ENCODE data around the gene FOXO3. TPM values are rescaled to one million over a fixed set of nuclear protein-coding genes. Genes with fewer than 3 reads are reported as not detected.

FOXO3 gene
- total and polyA plus RNA-seq, 4 donors = 32.1 to 46.5 (median 40.6) TPM

GRCh38 chr6:108694816-108695215 is 134.1 kb downstream of the FOXO3 start:
- DNase-seq (ENCODE audit: low read depth in 4 of 6, low spot score in 6 of 6) = no peak
- Histone ChIP-seq H3K9me3 (ENCODE audit: control insufficient read depth, insufficient read depth, low read length) (no peaks in the 10 kb centered on the region), H3K27me3 (ENCODE audit: control insufficient read depth, insufficient read depth, low read length) (no peaks in the 10 kb centered on the region), H3K27ac (ENCODE audit: low read depth, low read length) (no peak overlapping the region), H3K4me1 (ENCODE audit: control insufficient read depth, insufficient read depth, low read length) (peaks cover 9% of the 10 kb centered on the region), H3K36me3 (ENCODE audit: control insufficient read depth, insufficient read depth, low read length) (no peaks in the 10 kb centered on the region), H3K4me3 (ENCODE audit: low read depth, low read length) (no peak overlapping the region)
- WGBS (ENCODE audit: insufficient coverage) = 85% methylated on average over 5 of the region's 6 CpGs

GRCh38 chr6:108697561-108698161 is 136.9 kb downstream of the FOXO3 start:
- H3K27ac ChIP-seq (ENCODE audit: low read depth, low read length) = no peak overlapping the region

GRCh38 chr6:108698593-108699289 is 138.0 kb downstream of the FOXO3 start:
- no peaks in the 10 kb centered on the region for H3K27me3 ChIP-seq (ENCODE audit: control insufficient read depth, insufficient read depth, low read length)
- no peak overlapping the region for H3K27ac ChIP-seq (ENCODE audit: low read depth, low read length)

More at GRCh38 chr6:108697561-108698161, 136.9 kb downstream of the FOXO3 start:
- Histone ChIP-seq H3K9me3 (ENCODE audit: control insufficient read depth, insufficient read depth, low read length) (peaks cover 10% of the 10 kb centered on the region), H3K4me1 (ENCODE audit: control insufficient read depth, insufficient read depth, low read length) (peaks cover 13% of the 10 kb centered on the region), H3K36me3 (ENCODE audit: control insufficient read depth, insufficient read depth, low read length) (no peaks in the 10 kb centered on the region), H3K4me3 (ENCODE audit: low read depth, low read length) (no peak overlapping the region), H3K27me3 (ENCODE audit: control insufficient read depth, insufficient read depth, low read length) (no peaks in the 10 kb centered on the region)
- 77% methylated on average over 15 of the region's 15 CpGs for WGBS (ENCODE audit: insufficient coverage)
- DNase-seq (ENCODE audit: low read depth in 4 of 6, low spot score in 6 of 6) = peak in 1 of 6 donors; percentile 23

GRCh38 chr6:108699290-108700041 is 138.7 kb downstream of the FOXO3 start:
- no peaks in the 10 kb centered on the region for H3K36me3 ChIP-seq (ENCODE audit: control insufficient read depth, insufficient read depth, low read length)
- H3K27me3 ChIP-seq (ENCODE audit: control insufficient read depth, insufficient read depth, low read length) = no peaks in the 10 kb centered on the region
- peaks cover 13% of the 10 kb centered on the region for H3K9me3 ChIP-seq (ENCODE audit: control insufficient read depth, insufficient read depth, low read length)
- WGBS (ENCODE audit: insufficient coverage) = 79% methylated on average over 12 of the region's 17 CpGs
- no peak overlapping the region for H3K4me3 ChIP-seq (ENCODE audit: low read depth, low read length)
- peak overlapping the region; percentile 33 for H3K27ac ChIP-seq (ENCODE audit: low read depth, low read length)
- peak in 2 of 6 donors; percentile 49 to 71 for DNase-seq (ENCODE audit: low read depth in 4 of 6, low spot score in 6 of 6)
- peaks cover 13% of the 10 kb centered on the region for H3K4me1 ChIP-seq (ENCODE audit: control insufficient read depth, insufficient read depth, low read length)

More at GRCh38 chr6:108698593-108699289, 138.0 kb downstream of the FOXO3 start:
- Histone ChIP-seq H3K4me3 (ENCODE audit: low read depth, low read length) (no peak overlapping the region), H3K9me3 (ENCODE audit: control insufficient read depth, insufficient read depth, low read length) (peaks cover 13% of the 10 kb centered on the region), H3K36me3 (ENCODE audit: control insufficient read depth, insufficient read depth, low read length) (no peaks in the 10 kb centered on the region), H3K4me1 (ENCODE audit: control insufficient read depth, insufficient read depth, low read length) (peaks cover 13% of the 10 kb centered on the region)
- WGBS (ENCODE audit: insufficient coverage) = 89% methylated on average over 8 of the region's 11 CpGs
- no peak for DNase-seq (ENCODE audit: low read depth in 4 of 6, low spot score in 6 of 6)

- H3K36me3 ChIP-seq (ENCODE audit: control insufficient read depth, insufficient read depth, low read length) = no peaks in the 10 kb centered on the region
- peaks cover 13% of the 10 kb centered on the region for H3K9me3 ChIP-seq (ENCODE audit: control insufficient read depth, insufficient read depth, low read length)
- no peak for DNase-seq (ENCODE audit: low read depth in 4 of 6, low spot score in 6 of 6)
- H3K4me3 ChIP-seq (ENCODE audit: low read depth, low read length) = no peak overlapping the region
- H3K27ac ChIP-seq (ENCODE audit: low read depth, low read length) = no peak overlapping the region
- peaks cover 19% of the 10 kb centered on the region for H3K4me1 ChIP-seq (ENCODE audit: control insufficient read depth, insufficient read depth, low read length)
- H3K27me3 ChIP-seq (ENCODE audit: control insufficient read depth, insufficient read depth, low read length) = no peaks in the 10 kb centered on the region
- no CpG with 5 or more reads among the region's 1 CpG for WGBS (ENCODE audit: insufficient coverage)
These were observed 141.6 kb downstream of the FOXO3 start for GRCh38 chr6:108702106-108702851.

- 67% methylated on average over 8 of the region's 8 CpGs for WGBS (ENCODE audit: insufficient coverage)
These were observed 145.9 kb downstream of the FOXO3 start for GRCh38 chr6:108706649-108707048.

GRCh38 chr6:108707328-108707976 is 146.7 kb downstream of the FOXO3 start:
- Histone ChIP-seq H3K9me3 (ENCODE audit: control insufficient read depth, insufficient read depth, low read length) (peaks cover 6% of the 10 kb centered on the region), H3K36me3 (ENCODE audit: control insufficient read depth, insufficient read depth, low read length) (no peaks in the 10 kb centered on the region), H3K4me1 (ENCODE audit: control insufficient read depth, insufficient read depth, low read length) (peaks cover 14% of the 10 kb centered on the region), H3K27ac (ENCODE audit: low read depth, low read length) (peak overlapping the region; percentile 55), H3K27me3 (ENCODE audit: control insufficient read depth, insufficient read depth, low read length) (no peaks in the 10 kb centered on the region), H3K4me3 (ENCODE audit: low read depth, low read length) (no peak overlapping the region)
- 39% methylated on average over 6 of the region's 8 CpGs for WGBS (ENCODE audit: insufficient coverage)
- peak in 3 of 6 donors; percentile 9 to 74 (median 41) for DNase-seq (ENCODE audit: low read depth in 4 of 6, low spot score in 6 of 6)

More at GRCh38 chr6:108706649-108707048, 145.9 kb downstream of the FOXO3 start:
- Histone ChIP-seq H3K4me1 (ENCODE audit: control insufficient read depth, insufficient read depth, low read length) (peaks cover 14% of the 10 kb centered on the region), H3K27me3 (ENCODE audit: control insufficient read depth, insufficient read depth, low read length) (no peaks in the 10 kb centered on the region), H3K36me3 (ENCODE audit: control insufficient read depth, insufficient read depth, low read length) (no peaks in the 10 kb centered on the region), H3K9me3 (ENCODE audit: control insufficient read depth, insufficient read depth, low read length) (peaks cover 12% of the 10 kb centered on the region), H3K4me3 (ENCODE audit: low read depth, low read length) (no peak overlapping the region), H3K27ac (ENCODE audit: low read depth, low read length) (peak overlapping the region; percentile 55)
- DNase-seq (ENCODE audit: low read depth in 4 of 6, low spot score in 6 of 6) = peak in 1 of 6 donors; percentile 7

GRCh38 chr6:108710030-108710429 is 149.3 kb downstream of the FOXO3 start:
- WGBS (ENCODE audit: insufficient coverage) = no CpG with 5 or more reads among the region's 4 CpGs
- DNase-seq (ENCODE audit: low read depth in 4 of 6, low spot score in 6 of 6) = no peak
- Histone ChIP-seq H3K27me3 (ENCODE audit: control insufficient read depth, insufficient read depth, low read length) (no peaks in the 10 kb centered on the region), H3K4me3 (ENCODE audit: low read depth, low read length) (no peak overlapping the region), H3K4me1 (ENCODE audit: control insufficient read depth, insufficient read depth, low read length) (peaks cover 14% of the 10 kb centered on the region), H3K27ac (ENCODE audit: low read depth, low read length) (no peak overlapping the region), H3K9me3 (ENCODE audit: control insufficient read depth, insufficient read depth, low read length) (no peaks in the 10 kb centered on the region), H3K36me3 (ENCODE audit: control insufficient read depth, insufficient read depth, low read length) (no peaks in the 10 kb centered on the region)

- Histone ChIP-seq H3K4me1 (ENCODE audit: control insufficient read depth, insufficient read depth, low read length) (peaks cover 14% of the 10 kb centered on the region), H3K36me3 (ENCODE audit: control insufficient read depth, insufficient read depth, low read length) (no peaks in the 10 kb centered on the region), H3K27ac (ENCODE audit: low read depth, low read length) (no peak overlapping the region), H3K4me3 (ENCODE audit: low read depth, low read length) (no peak overlapping the region), H3K27me3 (ENCODE audit: control insufficient read depth, insufficient read depth, low read length) (no peaks in the 10 kb centered on the region), H3K9me3 (ENCODE audit: control insufficient read depth, insufficient read depth, low read length) (no peaks in the 10 kb centered on the region)
- 67% methylated on average over 1 of the region's 7 CpGs for WGBS (ENCODE audit: insufficient coverage)
- DNase-seq (ENCODE audit: low read depth in 4 of 6, low spot score in 6 of 6) = no peak
These were observed 149.8 kb downstream of the FOXO3 start for GRCh38 chr6:108710551-108710950.

Measured in spinal cord (tissue), 10 donors.